ENCODE measurements around the gene PRKN.

DNA sequence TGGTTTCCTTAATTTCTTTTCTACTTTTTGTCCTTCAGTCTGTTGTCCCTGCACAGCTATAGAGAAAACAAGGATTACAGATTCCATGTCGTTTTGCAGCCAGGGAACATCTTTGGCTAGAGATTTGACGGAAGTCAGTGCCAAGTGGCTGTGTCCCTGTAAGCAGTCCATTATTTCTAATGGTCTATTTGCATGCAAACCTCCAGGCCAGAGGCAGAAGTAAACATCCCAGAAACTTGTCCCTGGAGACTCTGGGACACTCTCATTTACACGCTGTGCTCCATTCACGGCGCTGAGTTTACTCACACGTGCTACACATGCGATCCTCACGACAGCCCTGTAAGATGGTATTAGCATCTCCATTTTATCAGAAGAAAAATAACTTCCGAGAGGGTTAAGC is 355.5 kb downstream of the PRKN start:
- TF ChIP-seq POLR2A (IDR thresholded peaks at IDR 0.05; ENCODE audit: low read length) = no peak
- TF ChIP-seq GATA1 (IDR thresholded peaks at IDR 0.05; ENCODE audit: low read depth, low read length) = no peak
